HG02571 (cell line): Measurements from ENCODE around the gene ARHGAP26.
"Not testable (repeated sequence)": the region's sequence is repeated elsewhere in the genome, so short reads cannot be mapped to it uniquely, and the experiment has no call there.

Experiments used
- ATAC-seq: cut with Tn5 transposase; IDR thresholded peaks from one replicate; pipeline ENCODE4 v1.9.1; 2021; ENCODE audit warnings: mild to moderate bottlenecking, moderate library complexity; ENCODE audit not compliant: unreplicated experiment

Gene ARHGAP26

GRCh38 chr5:143191720-143192119 lies 421.5 kb downstream of the ARHGAP26 start:
- ATAC-seq: no peak

GRCh38 chr5:143192191-143192900 lies 422.2 kb downstream of the ARHGAP26 start:
- no peak for ATAC-seq

- ATAC-seq: no peak
These were observed 424.0 kb downstream of the ARHGAP26 start for GRCh38 chr5:143194206-143194605.

- no peak for ATAC-seq
These were observed 424.5 kb downstream of the ARHGAP26 start for GRCh38 chr5:143194713-143195112.

- ATAC-seq: no peak
These were observed 425.3 kb downstream of the ARHGAP26 start for GRCh38 chr5:143195491-143195890.

DNA sequence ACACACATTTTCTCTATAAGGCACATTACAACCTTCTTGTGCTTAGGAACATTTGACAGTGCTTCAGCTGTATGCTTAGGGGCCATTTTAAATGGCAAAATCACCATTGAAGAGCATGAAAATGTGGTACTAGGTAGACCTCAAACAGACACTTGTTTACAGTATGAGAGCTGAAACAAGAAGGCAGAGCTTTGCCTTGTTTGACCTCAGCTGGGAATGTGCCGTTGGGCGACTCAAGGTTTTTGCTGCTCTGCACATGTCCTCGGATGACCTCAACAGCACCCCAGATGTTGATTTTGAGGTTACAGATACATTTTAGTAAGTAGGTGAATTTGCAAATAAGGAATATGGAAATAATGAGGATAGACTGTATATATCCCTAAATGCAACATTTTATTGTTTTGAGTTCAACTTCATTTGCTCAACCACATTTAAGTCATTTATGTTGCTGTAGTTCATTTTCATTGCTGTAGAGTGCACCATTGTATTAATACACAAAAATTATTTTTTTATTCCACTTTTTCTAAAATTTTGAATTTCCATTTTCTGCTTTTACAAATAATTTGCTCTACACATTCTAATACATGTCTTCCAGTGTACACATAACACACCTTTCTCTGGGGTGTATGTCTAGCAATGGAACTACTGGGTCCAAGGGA lies 426.6 kb downstream of the ARHGAP26 start:
- no peak for ATAC-seq

DNA sequence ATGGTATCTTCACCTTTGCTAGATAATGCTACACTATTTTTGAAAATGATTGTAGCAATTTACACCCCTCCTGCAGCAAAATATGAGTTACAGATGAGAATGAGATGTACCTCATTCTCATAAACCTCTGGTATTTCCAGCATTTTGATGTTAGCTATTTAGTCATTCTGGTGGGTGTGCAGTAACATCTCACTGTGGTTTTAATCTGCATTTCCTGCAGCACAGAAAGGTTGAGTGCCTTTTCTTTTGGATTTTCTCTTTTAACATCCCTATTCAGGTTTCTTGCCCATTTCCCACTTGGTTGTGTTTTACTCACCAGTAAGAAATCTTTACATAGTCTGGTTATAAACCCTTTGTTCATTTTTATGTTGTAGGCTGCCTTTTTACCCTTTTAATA lies 427.1 kb downstream of the ARHGAP26 start:
- ATAC-seq: no peak

- no peak for ATAC-seq
These were observed 428.2 kb downstream of the ARHGAP26 start for GRCh38 chr5:143198332-143198731.

GRCh38 chr5:143199161-143199560 lies 429.0 kb downstream of the ARHGAP26 start:
- no peak for ATAC-seq

- no peak for ATAC-seq
These were observed 429.7 kb downstream of the ARHGAP26 start for GRCh38 chr5:143199843-143200242.

- ATAC-seq: no peak
These were observed 430.7 kb downstream of the ARHGAP26 start for GRCh38 chr5:143200781-143201398.

- no peak for ATAC-seq
These were observed 431.4 kb downstream of the ARHGAP26 start for GRCh38 chr5:143201589-143201988.

- ATAC-seq: not testable (repeated sequence)
These were observed 433.3 kb downstream of the ARHGAP26 start for GRCh38 chr5:143203301-143203956.

GRCh38 chr5:143204474-143205246 lies 434.5 kb downstream of the ARHGAP26 start:
- no peak for ATAC-seq

DNA sequence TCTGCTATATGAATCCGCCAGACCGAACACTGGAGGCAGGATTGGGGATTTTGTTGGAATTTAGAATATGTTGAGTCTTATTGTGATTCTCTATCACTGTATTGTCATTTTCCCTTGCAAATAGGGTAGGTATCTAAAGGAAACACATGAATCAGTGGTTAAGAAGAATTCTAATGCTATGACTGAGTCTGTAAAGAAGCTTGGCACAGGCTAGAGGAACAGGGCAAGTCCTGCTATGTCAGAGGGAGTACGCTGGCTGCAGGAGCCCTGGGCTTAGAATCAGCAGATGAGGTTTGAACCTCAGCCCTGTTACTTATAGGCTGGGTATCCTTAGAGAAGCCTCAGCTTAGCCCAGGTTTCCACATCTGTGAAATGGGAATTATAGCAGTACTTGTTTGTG lies 435.2 kb downstream of the ARHGAP26 start:
- ATAC-seq: no peak

GRCh38 chr5:143205883-143206195 lies 435.7 kb downstream of the ARHGAP26 start:
- peak; percentile 21 for ATAC-seq

GRCh38 chr5:143206196-143207053 lies 436.2 kb downstream of the ARHGAP26 start:
- peak; percentile 54 for ATAC-seq

DNA sequence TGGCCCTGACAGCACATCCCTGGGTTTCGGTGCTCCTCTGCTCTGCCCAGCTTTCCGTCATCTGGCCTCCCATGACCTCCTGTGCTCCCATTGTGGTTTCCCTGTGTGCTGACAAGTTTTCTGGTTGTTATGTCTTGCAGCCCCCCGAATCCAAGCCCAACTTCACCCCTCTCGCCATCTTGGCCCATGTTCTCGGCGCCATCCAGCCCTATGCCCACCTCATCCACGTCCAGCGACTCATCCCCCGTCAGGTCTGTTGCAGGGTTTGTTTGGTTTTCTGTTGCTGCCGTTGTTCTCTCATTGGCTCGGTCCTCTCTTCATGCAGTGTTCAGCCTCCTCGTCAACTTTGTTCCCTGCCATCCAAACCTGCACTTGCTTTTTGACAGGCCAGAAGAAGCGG lies 436.9 kb downstream of the ARHGAP26 start:
- ATAC-seq: no peak

DNA sequence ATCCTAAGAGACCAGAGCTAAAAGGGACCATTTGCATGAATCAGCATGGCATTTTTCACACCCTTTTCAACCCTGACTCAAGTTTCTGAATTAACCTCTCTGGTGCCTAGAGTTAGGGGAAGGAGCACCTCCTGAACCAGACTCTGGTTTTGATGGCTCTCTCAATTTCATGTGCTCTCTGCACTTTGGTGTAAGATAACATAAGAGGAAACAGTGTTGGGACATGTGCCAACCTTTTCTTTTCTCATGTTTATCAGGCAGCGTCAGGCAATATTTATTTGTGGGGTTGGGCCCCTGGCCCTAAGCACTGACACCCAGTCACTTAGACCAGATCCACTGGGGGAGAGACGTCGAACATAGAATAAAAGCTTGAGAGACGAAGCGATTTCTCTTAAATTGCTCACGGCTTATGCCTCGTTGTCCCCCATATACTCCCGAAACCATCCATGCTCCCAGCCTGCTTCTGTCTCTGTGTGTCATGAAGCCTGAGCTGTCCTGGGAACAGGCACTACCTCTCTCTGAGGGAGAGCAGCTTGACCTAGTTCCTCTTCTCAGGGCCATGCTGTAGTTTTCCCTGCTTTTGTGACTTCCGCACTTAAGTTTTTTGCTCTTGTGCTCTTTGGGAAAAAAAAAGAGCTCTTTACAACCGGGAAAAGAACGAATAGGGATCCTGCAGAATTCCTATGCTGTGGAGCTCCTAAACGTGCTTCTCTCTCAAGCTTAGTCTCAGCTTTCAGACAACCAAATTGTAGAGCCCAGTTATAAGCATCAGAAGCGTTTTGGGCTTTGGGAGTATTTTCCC lies 437.6 kb downstream of the ARHGAP26 start:
- no peak for ATAC-seq

DNA sequence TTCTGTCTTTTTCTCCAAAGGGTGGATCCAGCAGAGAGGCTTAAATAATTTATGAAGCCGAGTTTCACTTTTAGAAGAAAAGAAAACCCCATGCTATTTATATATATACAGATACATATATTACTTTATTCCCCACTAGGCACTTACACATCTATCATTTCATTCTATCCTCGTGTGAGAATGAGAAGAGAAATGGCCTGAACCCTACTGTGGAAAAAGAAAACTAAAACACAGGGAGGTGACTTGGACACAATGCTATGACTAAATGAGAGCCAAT lies 438.1 kb downstream of the ARHGAP26 start:
- ATAC-seq: no peak
